NCI-H526 treated with DMSO at 0.1 percent for 48 hours (cell line): ENCODE data around the gene FCRLA.
"Not testable (repeated sequence)": the region's sequence is repeated elsewhere in the genome, so short reads cannot be mapped to it uniquely, and the experiment has no call there.

Experiments used
- DNase-seq: peaks from one replicate; lab custom pipeline; 2025; lab: John Stamatoyannopoulos, UW

The FCRLA gene

GRCh38 chr1:161706113-161706481 is 932 bp upstream of the FCRLA start:
- no peak for DNase-seq

GRCh38 chr1:161707503-161707902 is 474 bp downstream of the FCRLA start:
- no peak for DNase-seq

- no peak for DNase-seq
Observed at GRCh38 chr1:161709373-161709772, 2.3 kb downstream of the FCRLA start.

- DNase-seq: no peak
Observed at GRCh38 chr1:161710560-161710959, 3.5 kb downstream of the FCRLA start.

GRCh38 chr1:161718559-161719324 is 11.7 kb downstream of the FCRLA start:
- no peak for DNase-seq

- no peak for DNase-seq
Observed at GRCh38 chr1:161719325-161719611, 12.2 kb downstream of the FCRLA start.

- DNase-seq: no peak
Observed at GRCh38 chr1:161720422-161720821, 13.4 kb downstream of the FCRLA start.

GRCh38 chr1:161720956-161721737 is 14.1 kb downstream of the FCRLA start, which contains the start of gene FCRLB:
Gene FCRLB (plus strand): TSS chr1:161721544. CDS start chr1:161722673, 1,129 bp downstream.
- no peak for DNase-seq

GRCh38 chr1:161721738-161722343 is 14.8 kb downstream of the FCRLA start:
- DNase-seq: no peak

GRCh38 chr1:161722406-161722805 is 15.4 kb downstream of the FCRLA start:
- no peak for DNase-seq

GRCh38 chr1:161723459-161724141 is 16.6 kb downstream of the FCRLA start:
- no peak for DNase-seq

- not testable (repeated sequence) for DNase-seq
Observed at GRCh38 chr1:161725258-161725907, 18.4 kb downstream of the FCRLA start.

GRCh38 chr1:161725908-161726472 is 19.0 kb downstream of the FCRLA start:
- peak; percentile 81 for DNase-seq

- DNase-seq: peak; percentile 78
Observed at GRCh38 chr1:161726473-161727255, 19.6 kb downstream of the FCRLA start.

GRCh38 chr1:161727256-161727924 is 20.4 kb downstream of the FCRLA start:
- DNase-seq: no peak

- no peak for DNase-seq
Observed at GRCh38 chr1:161728376-161729226, 21.6 kb downstream of the FCRLA start.

- no peak for DNase-seq
Observed at GRCh38 chr1:161730050-161730564, 23.1 kb downstream of the FCRLA start.

GRCh38 chr1:161731241-161731640 is 24.2 kb downstream of the FCRLA start:
- DNase-seq: no peak
